Measurements from ENCODE around the gene SEH1L.

- TF ChIP-seq CTCF (IDR thresholded peaks at IDR 0.05) = no peak
- TF ChIP-seq EP300 (IDR thresholded peaks at IDR 0.05) = no peak
These were observed 57.5 kb downstream of the SEH1L start for GRCh38 chr18:13005289-13005688.

Measured in tibial nerve (tissue), 4 donors.